H1 (cell line): ENCODE measurements around the gene ZBTB40. TPM values are rescaled to one million over a fixed set of nuclear protein-coding genes. Genes with fewer than 3 reads are reported as not detected.
A peak's percentile ranks its signal among the peaks of the same experiment; 100 is the strongest.

Experiments used
- CTCF ChIA-PET: fragments of 300-600 bp; sonication (Branson Sonifier 250); formaldehyde crosslinking; loops from one replicate; lab custom pipeline; 2021; ENCODE audit not compliant: partially characterized antibody; lab: Charles Lee
- POLR2A ChIA-PET: fragments of 300-600 bp; sonication (Branson Sonifier 250); formaldehyde crosslinking; loops from one replicate; lab custom pipeline; 2021; ENCODE audit warnings: inconsistent platforms; ENCODE audit not compliant: partially characterized antibody; lab: Charles Lee
- DNase-seq, 2 experiments: peaks; one replicate each; pipeline versions ENCODE4 v3.0.0 to v3.0.0-alpha.2; 2010 to 2022; ENCODE audit warnings: low spot score in 2 of 2, low read depth in 1 of 2, mixed read lengths in 1 of 2
- FAIRE-seq: peaks from 2 replicates; lab custom pipeline; 2011; peaks lifted over from hg19 to GRCh38; lab: Jason Lieb, UNC
- H2AFZ ChIP-seq: 2 replicates; pipeline ENCODE4 v1.8.1; 2012; ENCODE audit warnings: low read length, inconsistent platforms
- H2AK5ac ChIP-seq: 2 replicates; pipeline ENCODE4 v1.6.1; 2013; ENCODE audit warnings: low read depth, low read length
- H2BK120ac ChIP-seq: replicated peaks from 2 replicates; pipeline ENCODE3; 2013; ENCODE audit warnings: low read depth, low read length, inconsistent platforms
- H2BK12ac ChIP-seq: 2 replicates; pipeline ENCODE4 v1.6.1; 2013; ENCODE audit warnings: low read depth, low read length
- H2BK15ac ChIP-seq: 2 replicates; pipeline ENCODE4 v1.6.1; 2013; ENCODE audit warnings: low read length
- H2BK20ac ChIP-seq: 2 replicates; pipeline ENCODE4 v1.6.1; 2013; ENCODE audit warnings: low read length
- H2BK5ac ChIP-seq: 2 replicates; pipeline ENCODE4 v1.6.1; 2013; ENCODE audit warnings: low read depth, low read length
- H3K14ac ChIP-seq: 2 replicates; pipeline ENCODE4 v1.6.1; 2013; ENCODE audit warnings: inconsistent platforms; ENCODE audit not compliant: insufficient read length
- H3K18ac ChIP-seq: 2 replicates; pipeline ENCODE4 v1.6.1; 2013; ENCODE audit warnings: low read length; ENCODE audit errors: extremely low read depth
- H3K23ac ChIP-seq: 2 replicates; pipeline ENCODE4 v1.6.1; 2013; ENCODE audit warnings: inconsistent platforms; ENCODE audit not compliant: insufficient read length
- H3K23me2 ChIP-seq: 2 replicates; pipeline ENCODE4 v1.6.1; 2013; ENCODE audit warnings: low read depth, low read length
- H3K27ac ChIP-seq: 2 replicates; pipeline ENCODE4 v1.6.1; 2011; ENCODE audit warnings: low read depth, low read length, inconsistent platforms
- H3K27me3 ChIP-seq, 4 experiments: replicated peaks in 1 of 4; 1 replicate in 1 of 4; 2 replicates in 3 of 4; pipeline versions ENCODE4 v1.6.1 to v1.8.1; 2011 to 2013; ENCODE audit warnings: low read length in 3 of 4, mild to moderate bottlenecking in 3 of 4, inconsistent platforms in 2 of 4, mixed read lengths in 2 of 4, moderate library complexity in 1 of 4; ENCODE audit not compliant: control insufficient read depth in 3 of 4, insufficient read depth in 3 of 4; ENCODE audit errors: extremely low read depth in 1 of 4
- H3K36me3 ChIP-seq, 4 experiments: 2 replicates each; pipeline versions ENCODE4 v1.6.1 to v1.8.1; 2011 to 2013; ENCODE audit warnings: mild to moderate bottlenecking in 4 of 4, low read length in 3 of 4, moderate library complexity in 2 of 4, control low read depth in 1 of 4, inconsistent platforms in 1 of 4; ENCODE audit not compliant: insufficient read depth in 4 of 4, control insufficient read depth in 2 of 4
- H3K4ac ChIP-seq: replicated peaks from 2 replicates; pipeline ENCODE3; 2013; ENCODE audit warnings: low read length, low read depth, mixed read lengths, inconsistent platforms; ENCODE audit not compliant: insufficient read length
- H3K4me1 ChIP-seq, 4 experiments: replicated peaks in 1 of 4; 1 replicate in 1 of 4; 2 replicates in 3 of 4; pipeline versions ENCODE4 v1.6.1 to v1.8.1; 2011 to 2013; ENCODE audit warnings: low read length in 3 of 4, inconsistent platforms in 2 of 4, mixed read lengths in 1 of 4; ENCODE audit not compliant: insufficient read depth in 4 of 4, control insufficient read depth in 3 of 4
- H3K4me2 ChIP-seq, 2 experiments: 2 replicates each; pipeline versions ENCODE4 v1.6.1 to v1.8.1; 2011 to 2013; ENCODE audit warnings: low read depth in 2 of 2, low read length in 2 of 2, control low read depth in 1 of 2, inconsistent platforms in 1 of 2, mild to moderate bottlenecking in 1 of 2; ENCODE audit not compliant: insufficient read depth in 1 of 2
- H3K4me3 ChIP-seq, 4 experiments: fragments of 200-600, 300-600 bp in 1 of 4; sonication (generic), shearing (Covaris generic), sonication (Bioruptor Twin) in 1 of 4; 2 replicates each; pipeline versions ENCODE4 v1.5.1 to v1.8.1; 2011 to 2016; ENCODE audit warnings: low read length in 4 of 4, low read depth in 3 of 4, control low read depth in 2 of 4, inconsistent platforms in 2 of 4, mild to moderate bottlenecking in 2 of 4, mixed read lengths in 1 of 4, moderate library complexity in 1 of 4; ENCODE audit not compliant: insufficient read depth in 2 of 4; ENCODE audit errors: extremely low read depth in 1 of 4
- H3K56ac ChIP-seq: replicated peaks from 2 replicates; pipeline ENCODE3; 2013; ENCODE audit warnings: low read depth, mild to moderate bottlenecking, mixed read lengths, low read length, inconsistent platforms; ENCODE audit not compliant: insufficient read length
- H3K79me1 ChIP-seq: 2 replicates; pipeline ENCODE4 v1.6.1; 2013; ENCODE audit warnings: low read depth, low read length, control low read depth
- H3K79me2 ChIP-seq, 2 experiments: 2 replicates each; pipeline versions ENCODE4 v1.6.1 to v1.8.1; 2012 to 2013; ENCODE audit warnings: low read length in 2 of 2, mild to moderate bottlenecking in 2 of 2, inconsistent platforms in 1 of 2; ENCODE audit not compliant: insufficient read depth in 2 of 2, control insufficient read depth in 1 of 2
- H3K9ac ChIP-seq, 4 experiments: replicated peaks in 1 of 4; 1 replicate in 1 of 4; 2 replicates in 3 of 4; pipeline versions ENCODE4 v1.6.1 to v1.8.1; 2011 to 2013; ENCODE audit warnings: low read depth in 3 of 4, low read length in 3 of 4, control low read depth in 2 of 4, mild to moderate bottlenecking in 2 of 4, moderate library complexity in 2 of 4, inconsistent platforms in 1 of 4; ENCODE audit errors: extremely low read depth in 1 of 4
- H3K9me3 ChIP-seq, 2 experiments: 2 replicates each; pipeline versions ENCODE4 v1.6.1 to v1.8.1; 2012 to 2013; ENCODE audit warnings: mild to moderate bottlenecking in 2 of 2, moderate library complexity in 2 of 2, control low read depth in 1 of 2, inconsistent platforms in 1 of 2, low read depth in 1 of 2, low read length in 1 of 2, mixed read lengths in 1 of 2; ENCODE audit not compliant: insufficient read depth in 2 of 2
- H4K20me1 ChIP-seq, 2 experiments: replicated peaks in 1 of 2; 2 replicates each; pipeline versions ENCODE3 to v1.8.1; 2011 to 2013; ENCODE audit warnings: inconsistent platforms in 2 of 2, low read length in 2 of 2, mild to moderate bottlenecking in 1 of 2; ENCODE audit not compliant: insufficient read depth in 2 of 2, control insufficient read depth in 1 of 2
- H4K5ac ChIP-seq: 2 replicates; pipeline ENCODE4 v1.6.1; 2013; ENCODE audit warnings: low read length, low read depth, mixed read lengths, inconsistent platforms; ENCODE audit not compliant: insufficient read length
- H4K8ac ChIP-seq: 2 replicates; pipeline ENCODE4 v1.8.0; 2013; ENCODE audit warnings: mild to moderate bottlenecking, moderate library complexity, low read length, inconsistent platforms; ENCODE audit not compliant: insufficient read depth; ENCODE audit errors: extremely low read depth
- H4K91ac ChIP-seq: replicated peaks from 2 replicates; pipeline ENCODE3; 2013; ENCODE audit warnings: low read length, mixed read lengths, inconsistent platforms; ENCODE audit not compliant: insufficient read length
- CHD2 ChIP-seq: IDR thresholded peaks from 2 replicates; pipeline ENCODE4 v1.6.1; 2012; ENCODE audit warnings: low read length, improper control_type of control experiment
- CREB1 ChIP-seq: IDR thresholded peaks from 2 replicates; pipeline ENCODE4 v1.6.1; 2012; ENCODE audit warnings: inconsistent platforms
- EP300 ChIP-seq, 2 experiments: IDR thresholded peaks; 1 replicate in 1 of 2; 2 replicates in 1 of 2; pipeline ENCODE4 v1.6.1; 2011 to 2012; ENCODE audit warnings: low read depth in 2 of 2, low read length in 2 of 2, mild to moderate bottlenecking in 2 of 2, borderline replicate concordance in 1 of 2, inconsistent platforms in 1 of 2, moderate library complexity in 1 of 2
- JUN ChIP-seq: IDR thresholded peaks from 2 replicates; pipeline ENCODE4 v1.6.1; 2011; ENCODE audit warnings: low read depth, mild to moderate bottlenecking, improper control_type of control experiment, low read length
- KDM1A ChIP-seq: fragments of 200-600, 300-600 bp; sonication (generic); IDR thresholded peaks from 2 replicates; pipeline ENCODE4 v1.7.1; 2016; ENCODE audit warnings: mild to moderate bottlenecking, low read length, borderline replicate concordance
- MAX ChIP-seq: IDR thresholded peaks from 2 replicates; pipeline ENCODE4 v1.6.1; 2012; ENCODE audit warnings: inconsistent platforms
- POU5F1 ChIP-seq: IDR thresholded peaks from 2 replicates; pipeline ENCODE4 v1.6.1; 2011; ENCODE audit warnings: low read depth, mild to moderate bottlenecking, low read length, moderate library complexity
- SIN3A ChIP-seq, 2 experiments: IDR thresholded peaks in 1 of 2; conservative IDR thresholded peaks in 1 of 2; 2 replicates each; pipeline ENCODE4 v1.6.1; 2011 to 2012; ENCODE audit warnings: low read length in 2 of 2, improper control_type of control experiment in 1 of 2, low read depth in 1 of 2, mild to moderate bottlenecking in 1 of 2
- SP1 ChIP-seq: IDR thresholded peaks from 2 replicates; pipeline ENCODE4 v1.6.1; 2011; ENCODE audit warnings: low read depth, low read length
- SP4 ChIP-seq: IDR thresholded peaks from 2 replicates; pipeline ENCODE4 v1.6.1; 2012; ENCODE audit warnings: low read length, inconsistent platforms
- WGBS, 2 experiments: shearing (Covaris generic) in 1 of 2; methylation state at CpG; one replicate each; pipeline versions ENCODE4 v1.1.6 to v1.1.7; 2013 to 2015; ENCODE audit warnings: low lambda C conversion rate in 2 of 2, mixed read lengths in 2 of 2, inconsistent platforms in 1 of 2, low coverage in 1 of 2, missing lambda C conversion rate in 1 of 2; ENCODE audit not compliant: insufficient replicate concordance in 2 of 2, insufficient coverage in 1 of 2, insufficient read length in 1 of 2; ENCODE audit errors: extremely low coverage in 1 of 2, missing lambda C conversion rate in 1 of 2; 5-methylcytosine and 5-hydroxymethylcytosine counted together
- polyA plus RNA-seq, 7 experiments: library from polyadenylated mRNA; depleted of rRNA in 3 of 7; stranded (reverse) in 5 of 7; unstranded in 2 of 7; fragments of >200 nt in 5 of 7; fragments of 200-250 nt in 2 of 7; gene quantifications; 1 replicate in 5 of 7; 2 replicates in 1 of 7; 4 replicates in 1 of 7; pipeline versions ENCODE4 v1.2.1 to v1.2.3, GENCODE V29; 2011 to 2013; ENCODE audit warnings: missing spikeins in 2 of 7, mixed read lengths in 2 of 7
- total RNA-seq: library from RNA; stranded (reverse); fragmentation: NEBNext Ultra II Directional; extraction: Animal tissue kit (Norgen Biotek cat#: 25700); gene quantifications from 2 replicates; pipeline ENCODE4 v1.2.1, GENCODE V29; 2021

Gene ZBTB40
- total and polyA plus RNA-seq, 2 of the 8 experiments (the other 6 are each of a cell fraction or from before 2014, with no cell fraction given): 3.1 to 19.3 TPM

GRCh38 chr1:22416555-22417454, 34.8 kb upstream of the ZBTB40 start:
- H3K27ac ChIP-seq: no peak overlapping the region
- no peak overlapping the region for H3K4ac ChIP-seq
- H2BK12ac ChIP-seq: no peak overlapping the region; the same call in 1 of the 2 replicates
- DNase-seq (peak; percentile 53 to 95), FAIRE-seq (peak; percentile 77)
- H2BK120ac ChIP-seq: no peak overlapping the region
- 0 out of 2 replicates have a peak overlapping the region, but pooled peaks have one; percentile 89 for H2BK15ac ChIP-seq
- H3K18ac ChIP-seq: no peak overlapping the region; the same call in 1 of the 2 replicates
- H3K56ac ChIP-seq: no peak overlapping the region
- peak overlapping the region; percentile 72; the same call in 1 of the 2 replicates for H2AFZ ChIP-seq
- peaks cover under 1% of the 10 kb centered on the region; the same call in 1 of the 2 replicates for H3K23me2 ChIP-seq
- no peaks in the 10 kb centered on the region for H3K79me2 ChIP-seq
- no peak overlapping the region for H2BK5ac ChIP-seq
- no peak overlapping the region for H3K9ac ChIP-seq
- no peaks in the 10 kb centered on the region for H3K27me3 ChIP-seq
- H3K23ac ChIP-seq: no peak overlapping the region
- no peaks in the 10 kb centered on the region for H3K9me3 ChIP-seq
- H4K5ac ChIP-seq: no peak overlapping the region
- no peak overlapping the region for H4K91ac ChIP-seq
- peak overlapping the region; percentile 96 for H2BK20ac ChIP-seq
- no peaks in the 10 kb centered on the region for H3K79me1 ChIP-seq
- peaks cover 3 to 12% (median 5%) of the 10 kb centered on the region in 4 experiments; a peak in 5 of 7 replicates for H3K4me1 ChIP-seq
- 15% methylated on average over 13 of the region's 13 CpGs; no CpG with 5 or more reads in 1 of the 2 experiments for WGBS, 2 experiments
- no peaks in the 10 kb centered on the region for H4K20me1 ChIP-seq
- H4K8ac ChIP-seq: no peak overlapping the region
- no peak overlapping the region for H3K14ac ChIP-seq
- ChIA-PET CTCF (interaction anchor here (0.6 to 10.8 kb wide), 84 partner anchors 9 to 550 kb away, joined by 3 to 149 read pairs (median 4); partner anchors contain the start of gene ZBTB40), POLR2A (interaction anchor here (0.9 to 1.6 kb wide), 4 partner anchors 10 to 391 kb away, joined by 3 to 5 read pairs (median 4); no protein-coding TSS in a partner anchor)
- H3K36me3 ChIP-seq: no peaks in the 10 kb centered on the region
- H3K4me3 ChIP-seq: peak overlapping the region in 3 of 4 experiments; percentile 12 to 32 (median 26); a peak in 3 of 8 replicates
- H2AK5ac ChIP-seq: no peak overlapping the region
- H3K4me2 ChIP-seq: peak overlapping the region in 1 of 2 experiments; percentile 59; a peak in 2 of 4 replicates
- 0 out of 2 replicates have a peak, but pooled peaks have one; percentile 12 for TF ChIP-seq POU5F1
- TF ChIP-seq MAX: no peak
- TF ChIP-seq KDM1A: peak; percentile 92
- 0 out of 2 replicates have a peak, but pooled peaks have one; percentile 47 for TF ChIP-seq JUN
- 0 out of 2 replicates have a peak, but pooled peaks have one; percentile 9 for TF ChIP-seq CREB1
- no peak for TF ChIP-seq SP4
- 0 out of 2 replicates have a peak, but pooled peaks have one; percentile 28 for TF ChIP-seq SP1
- peak in 1 of 2 experiments; percentile 59; a peak in 1 of 4 replicates for TF ChIP-seq SIN3A (conservative IDR thresholded peaks at IDR 0.05 in 1 of 2, IDR thresholded peaks at IDR 0.05 in 1 of 2; ENCODE audit: low read depth in 1 of 2, low read length in 2 of 2)
- 0 out of 3 replicates have a peak, but pooled peaks of 1 of the 2 experiments have one; percentile 54 for TF ChIP-seq EP300 (IDR thresholded peaks at IDR 0.05; ENCODE audit: borderline replicate concordance in 1 of 2, low read depth in 2 of 2, low read length in 2 of 2)
- TF ChIP-seq CHD2: peak; percentile 76
